HG03439 (cell line): ENCODE data around the gene SLC6A18.
"Not testable (repeated sequence)": the region's sequence is repeated elsewhere in the genome, so short reads cannot be mapped to it uniquely, and the experiment has no call there.

Experiments
- ATAC-seq: cut with Tn5 transposase; IDR thresholded peaks from one replicate; pipeline ENCODE4 v1.9.1; 2021; ENCODE audit warnings: mild to moderate bottlenecking, moderate library complexity; ENCODE audit not compliant: unreplicated experiment

Gene SLC6A18

DNA sequence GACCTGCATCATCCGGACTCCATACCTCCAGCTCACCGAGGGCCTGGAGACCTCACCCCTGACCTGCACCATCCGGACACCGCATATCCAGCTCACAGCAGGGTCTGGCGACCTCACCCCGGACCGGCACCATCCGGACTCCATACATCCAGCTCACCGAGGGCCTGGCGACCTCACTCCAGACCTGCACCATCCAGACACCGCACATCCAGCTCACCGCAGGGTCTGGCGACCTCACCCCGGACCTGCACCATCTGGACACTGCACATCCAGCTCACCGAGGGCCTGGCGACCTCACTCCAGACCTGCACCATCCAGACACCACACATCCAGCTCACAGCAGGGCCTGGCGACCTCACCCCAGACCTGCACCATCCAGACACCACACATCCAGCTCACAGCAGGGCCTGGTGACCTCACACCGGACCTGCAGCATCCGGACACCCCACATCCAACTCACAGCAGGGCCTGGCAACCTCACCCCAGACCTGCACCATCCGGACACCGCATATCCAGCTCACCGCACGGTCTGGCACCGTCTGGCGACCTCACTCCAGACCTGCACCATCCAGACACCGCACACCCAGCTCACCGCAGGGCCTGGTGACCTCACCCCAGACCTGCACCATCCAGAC is 59.3 kb downstream of the SLC6A18 start:
- not testable (repeated sequence) for ATAC-seq

DNA sequence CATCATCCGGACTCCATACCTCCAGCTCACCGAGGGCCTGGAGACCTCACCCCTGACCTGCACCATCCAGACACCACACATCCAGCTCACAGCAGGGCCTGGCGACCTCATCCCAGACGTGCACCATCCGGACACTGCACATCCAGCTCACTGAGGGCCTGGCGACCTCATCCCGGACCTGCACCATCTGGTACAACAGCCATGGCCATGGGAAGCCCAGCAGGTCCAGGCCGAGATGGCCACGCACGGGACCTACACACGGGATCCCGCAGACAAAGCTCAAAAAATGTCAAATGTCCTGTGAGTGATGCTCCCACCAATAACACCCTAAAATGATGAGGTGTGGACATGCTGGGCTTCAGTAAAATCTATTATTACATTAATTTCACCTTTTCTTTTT is 60.0 kb downstream of the SLC6A18 start:
- no peak for ATAC-seq

DNA sequence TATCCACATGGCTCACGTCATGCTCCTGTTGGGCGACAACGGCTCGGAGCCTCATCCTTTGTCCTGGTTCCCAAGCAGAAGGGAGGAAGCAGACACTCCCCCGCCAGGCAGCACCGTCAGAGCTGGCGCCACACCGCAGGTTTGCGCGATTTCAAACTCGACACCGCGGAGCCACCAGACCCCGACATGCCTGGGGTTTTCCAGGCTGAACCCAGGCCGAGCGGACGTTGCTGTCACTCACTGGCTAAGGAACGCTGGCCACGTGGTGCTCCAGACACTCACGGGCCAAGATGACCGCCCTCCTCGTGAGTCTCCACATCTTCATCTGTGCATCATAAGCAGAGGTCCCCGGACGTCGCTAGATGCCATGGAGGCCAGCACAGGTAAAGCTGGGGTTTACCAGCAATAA is 60.7 kb downstream of the SLC6A18 start:
- no peak for ATAC-seq

DNA sequence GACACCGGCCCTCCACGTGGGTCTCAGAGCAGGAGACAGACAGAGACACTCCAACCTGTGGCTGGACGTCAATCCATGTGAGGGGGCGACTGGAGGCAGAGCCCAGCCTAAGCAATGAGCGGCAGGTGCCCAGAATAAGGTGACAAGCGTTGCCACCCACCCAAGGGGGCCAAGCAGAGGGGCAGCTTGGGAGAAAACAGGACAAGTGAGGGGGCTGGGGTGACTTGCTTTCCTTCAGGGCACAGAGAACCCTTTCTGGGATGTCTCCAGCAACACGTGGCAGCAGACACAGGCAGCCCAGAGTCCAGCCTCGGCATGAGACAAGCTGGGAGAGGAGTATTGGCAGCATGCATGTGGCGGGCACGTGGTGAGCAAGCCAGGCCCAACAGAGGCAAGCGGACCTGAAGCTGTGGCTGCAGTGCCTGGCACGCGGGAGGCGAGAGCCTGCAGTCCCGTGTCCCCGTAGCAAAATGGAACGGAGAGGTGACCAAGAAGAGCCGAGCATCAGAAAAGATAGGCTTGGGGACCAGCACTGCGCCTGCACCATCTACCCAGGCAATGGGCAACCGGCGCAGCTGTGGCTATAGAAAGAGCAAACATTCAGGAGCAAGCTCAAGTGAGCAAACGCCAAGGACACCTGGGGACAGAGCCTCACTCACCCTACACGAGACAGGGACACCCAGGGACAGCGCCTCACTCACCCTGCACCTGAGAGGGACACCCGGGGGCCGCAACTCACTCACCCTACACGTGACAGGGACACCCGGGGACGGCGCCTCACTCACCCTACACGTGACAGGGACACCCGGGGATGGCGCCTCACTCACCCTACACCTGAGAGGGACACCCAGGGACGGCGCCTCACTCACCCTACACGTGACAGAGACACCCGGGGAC is 63.5 kb downstream of the SLC6A18 start:
- no peak for ATAC-seq

DNA sequence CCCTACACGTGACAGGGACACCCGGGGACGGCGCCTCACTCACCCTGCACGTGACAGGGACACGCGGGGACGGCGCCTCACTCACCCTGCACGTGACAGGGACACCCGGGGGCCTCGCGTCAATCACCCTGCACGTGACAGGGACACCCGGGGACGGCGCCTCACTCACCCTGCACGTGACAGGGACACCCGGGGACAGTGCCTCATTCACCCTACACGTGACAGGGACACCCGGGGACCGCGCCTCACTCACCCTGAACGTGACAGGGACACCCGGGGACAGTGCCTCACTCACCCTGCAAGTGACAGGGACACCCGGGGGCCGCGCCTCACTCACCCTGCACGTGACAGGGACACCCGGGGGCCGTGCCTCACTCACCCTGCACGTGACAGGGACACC is 64.4 kb downstream of the SLC6A18 start:
- ATAC-seq: not testable (repeated sequence)

DNA sequence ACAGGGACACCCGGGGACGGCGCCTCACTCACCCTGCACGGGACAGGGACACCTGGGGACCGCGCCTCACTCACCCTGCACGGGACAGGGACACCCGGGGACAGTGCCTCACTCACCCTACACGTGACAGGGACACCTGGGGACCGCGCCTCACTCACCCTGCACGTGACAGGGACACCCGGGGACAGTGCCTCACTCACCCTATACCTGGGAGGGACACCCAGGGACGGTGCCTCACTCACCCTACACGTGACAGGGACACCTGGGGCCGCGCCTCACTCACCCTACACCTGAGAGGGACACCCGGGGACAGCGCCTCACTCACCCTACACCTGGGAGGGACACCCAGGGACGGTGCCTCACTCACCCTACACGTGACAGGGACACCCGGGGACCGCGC is 65.8 kb downstream of the SLC6A18 start:
- ATAC-seq: not testable (repeated sequence)

DNA sequence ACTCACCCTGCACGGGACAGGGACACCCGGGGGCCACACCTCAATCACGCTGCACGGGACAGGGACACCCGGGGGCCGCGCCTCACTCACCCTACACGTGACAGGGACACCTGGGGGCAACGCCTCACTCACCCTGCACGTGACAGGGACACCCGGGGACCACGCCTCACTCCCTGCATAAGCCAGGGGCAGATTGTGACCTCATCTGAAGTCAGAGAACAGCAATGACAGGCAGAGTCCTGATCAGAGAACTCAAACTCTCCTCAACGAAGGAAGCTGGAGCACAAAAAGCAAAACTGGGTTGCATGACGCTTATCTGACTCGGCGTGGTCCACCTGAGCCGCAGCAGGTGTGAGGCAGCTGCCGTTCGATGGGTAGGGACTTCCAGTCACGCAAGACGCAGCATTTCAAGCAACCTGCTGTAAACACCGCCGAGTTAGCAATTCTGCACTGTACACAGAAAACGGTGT is 66.5 kb downstream of the SLC6A18 start:
- no peak for ATAC-seq

DNA sequence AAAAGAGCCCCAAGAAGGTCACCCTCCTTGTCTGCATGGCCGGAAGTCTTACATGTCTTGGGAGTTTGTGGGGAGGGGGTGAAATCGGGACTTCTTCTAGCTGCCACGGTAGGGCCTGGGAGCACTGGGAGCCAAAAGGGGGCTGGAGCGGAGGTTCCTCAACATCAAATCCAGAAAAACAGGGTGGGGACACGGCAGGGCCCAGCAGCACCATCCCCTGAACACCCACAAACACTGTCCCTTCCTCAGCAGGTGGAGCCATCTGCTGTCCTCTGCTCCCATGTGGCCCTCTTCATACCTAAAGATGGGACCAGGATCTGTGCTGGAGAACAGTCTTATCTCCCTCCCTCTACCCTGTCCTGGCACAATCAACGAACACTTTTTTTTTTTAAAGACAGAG is 67.0 kb downstream of the SLC6A18 start:
- no peak for ATAC-seq

DNA sequence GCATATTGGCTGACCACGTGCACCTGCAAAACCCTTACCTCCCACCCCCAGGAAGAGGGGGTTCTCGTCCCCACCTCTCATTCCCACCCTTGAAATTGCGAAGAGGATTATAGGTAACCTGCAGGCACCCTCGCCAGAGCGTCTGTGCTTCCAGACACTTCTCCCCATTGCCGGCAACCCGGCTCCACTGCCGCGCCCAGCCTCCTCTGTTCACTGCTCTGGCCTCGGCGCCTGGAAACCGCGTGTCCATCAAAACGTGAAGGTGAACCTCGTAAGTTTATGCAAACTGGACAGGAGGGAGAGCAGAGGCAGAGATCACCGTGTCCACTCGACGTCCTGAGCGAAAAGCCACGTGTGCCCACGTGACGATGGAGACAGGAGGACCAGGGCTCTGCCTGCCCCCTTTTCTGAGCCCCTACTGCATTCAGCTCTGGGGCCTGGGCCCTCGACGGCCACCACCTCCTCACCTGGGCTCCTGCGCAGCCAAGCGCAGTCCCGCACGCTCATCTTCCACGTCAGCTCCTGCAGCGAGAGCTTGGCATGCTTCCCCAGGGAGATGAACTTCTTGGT is 67.8 kb downstream of the SLC6A18 start:
- no peak for ATAC-seq

DNA sequence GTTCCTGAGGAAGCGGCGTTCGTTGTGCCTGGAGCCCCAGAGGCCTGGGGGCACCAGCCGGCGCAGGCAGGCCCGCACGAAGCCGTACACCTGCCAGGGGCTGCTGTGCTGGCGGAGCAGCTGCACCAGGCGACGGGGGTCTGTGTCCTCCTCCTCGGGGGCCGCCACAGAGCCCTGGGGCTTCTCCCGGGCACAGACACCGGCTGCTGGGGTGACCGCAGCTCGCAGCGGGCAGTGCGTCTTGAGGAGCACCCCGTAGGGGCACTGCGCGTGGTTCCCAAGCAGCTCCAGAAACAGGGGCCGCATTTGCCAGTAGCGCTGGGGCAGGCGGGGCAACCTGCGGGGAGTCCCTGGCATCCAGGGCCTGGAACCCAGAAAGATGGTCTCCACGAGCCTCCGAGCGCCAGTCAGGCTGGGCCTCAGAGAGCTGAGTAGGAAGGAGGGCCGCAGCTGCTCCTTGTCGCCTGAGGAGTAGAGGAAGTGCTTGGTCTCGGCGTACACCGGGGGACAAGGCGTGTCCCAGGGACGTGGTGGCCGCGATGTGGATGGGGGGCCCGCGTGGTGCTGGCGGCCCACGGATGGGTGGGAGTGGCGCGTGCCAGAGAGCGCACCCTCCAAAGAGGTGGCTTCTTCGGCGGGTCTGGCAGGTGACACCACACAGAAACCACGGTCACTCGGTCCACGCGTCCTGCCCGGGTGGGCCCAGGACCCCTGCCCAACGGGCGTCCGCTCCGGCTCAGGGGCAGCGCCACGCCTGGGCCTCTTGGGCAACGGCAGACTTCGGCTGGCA is 68.4 kb downstream of the SLC6A18 start:
- no peak for ATAC-seq

DNA sequence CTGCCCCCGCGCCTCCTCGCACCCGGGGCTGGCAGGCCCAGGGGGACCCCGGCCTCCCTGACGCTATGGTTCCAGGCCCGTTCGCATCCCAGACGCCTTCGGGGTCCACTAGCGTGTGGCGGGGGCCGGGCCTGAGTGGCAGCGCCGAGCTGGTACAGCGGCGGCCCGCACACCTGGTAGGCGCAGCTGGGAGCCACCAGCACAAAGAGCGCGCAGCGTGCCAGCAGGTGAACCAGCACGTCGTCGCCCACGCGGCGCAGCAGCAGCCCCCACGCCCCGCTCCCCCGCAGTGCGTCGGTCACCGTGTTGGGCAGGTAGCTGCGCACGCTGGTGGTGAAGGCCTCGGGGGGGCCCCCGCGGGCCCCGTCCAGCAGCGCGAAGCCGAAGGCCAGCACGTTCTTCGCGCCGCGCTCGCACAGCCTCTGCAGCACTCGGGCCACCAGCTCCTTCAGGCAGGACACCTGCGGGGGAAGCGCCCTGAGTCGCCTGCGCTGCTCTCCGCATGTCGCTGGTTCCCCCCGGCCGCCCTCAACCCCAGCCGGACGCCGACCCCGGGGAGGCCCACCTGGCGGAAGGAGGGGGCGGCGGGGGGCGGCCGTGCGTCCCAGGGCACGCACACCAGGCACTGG is 69.1 kb downstream of the SLC6A18 start:
- no peak for ATAC-seq

DNA sequence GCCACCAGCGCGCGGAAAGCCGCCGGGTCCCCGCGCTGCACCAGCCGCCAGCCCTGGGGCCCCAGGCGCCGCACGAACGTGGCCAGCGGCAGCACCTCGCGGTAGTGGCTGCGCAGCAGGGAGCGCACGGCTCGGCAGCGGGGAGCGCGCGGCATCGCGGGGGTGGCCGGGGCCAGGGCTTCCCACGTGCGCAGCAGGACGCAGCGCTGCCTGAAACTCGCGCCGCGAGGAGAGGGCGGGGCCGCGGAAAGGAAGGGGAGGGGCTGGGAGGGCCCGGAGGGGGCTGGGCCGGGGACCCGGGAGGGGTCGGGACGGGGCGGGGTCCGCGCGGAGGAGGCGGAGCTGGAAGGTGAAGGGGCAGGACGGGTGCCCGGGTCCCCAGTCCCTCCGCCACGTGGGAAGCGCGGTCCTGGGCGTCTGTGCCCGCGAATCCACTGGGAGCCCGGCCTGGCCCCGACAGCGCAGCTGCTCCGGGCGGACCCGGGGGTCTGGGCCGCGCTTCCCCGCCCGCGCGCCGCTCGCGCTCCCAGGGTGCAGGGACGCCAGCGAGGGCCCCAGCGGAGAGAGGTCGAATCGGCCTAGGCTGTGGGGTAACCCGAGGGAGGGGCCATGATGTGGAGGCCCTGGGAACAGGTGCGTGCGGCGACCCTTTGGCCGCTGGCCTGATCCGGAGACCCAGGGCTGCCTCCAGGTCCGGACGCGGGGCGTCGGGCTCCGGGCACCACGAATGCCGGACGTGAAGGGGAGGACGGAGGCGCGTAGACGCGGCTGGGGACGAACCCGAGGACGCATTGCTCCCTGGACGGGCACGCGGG is 69.9 kb downstream of the SLC6A18 start, which contains the start of gene TERT:
TERT (minus strand) TSS at position 234 of the 815 bp plus-strand sequence; CDS start at position 155, 79 bp downstream.
- no peak for ATAC-seq

DNA sequence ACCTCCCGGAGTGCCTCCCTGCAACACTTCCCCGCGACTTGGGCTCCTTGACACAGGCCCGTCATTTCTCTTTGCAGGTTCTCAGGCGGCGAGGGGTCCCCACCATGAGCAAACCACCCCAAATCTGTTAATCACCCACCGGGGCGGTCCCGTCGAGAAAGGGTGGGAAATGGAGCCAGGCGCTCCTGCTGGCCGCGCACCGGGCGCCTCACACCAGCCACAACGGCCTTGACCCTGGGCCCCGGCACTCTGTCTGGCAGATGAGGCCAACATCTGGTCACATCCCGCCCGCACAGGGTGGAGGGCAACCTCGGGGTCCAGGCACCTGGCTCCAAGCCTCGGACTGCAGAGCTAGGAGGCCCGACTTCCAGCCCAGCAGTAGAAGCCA is 70.5 kb downstream of the SLC6A18 start:
- ATAC-seq: no peak
